WTC11 (cell line): Measurements from ENCODE around the gene PEAK1. TPM values are rescaled to one million over a fixed set of nuclear protein-coding genes. Genes with fewer than 3 reads are reported as not detected.

ENCODE experiments used
- ATAC-seq: fragments of 200-7000 bp; cut with Tn5 transposase; 2 replicates; pipeline ENCODE4 v1.10.0; 2021; ENCODE audit warnings: mild to moderate bottlenecking, moderate library complexity
- CTCF ChIA-PET: fragments of 300-600 bp; sonication (Branson Sonifier 250); formaldehyde crosslinking; loops from one replicate; lab custom pipeline; 2021; ENCODE audit warnings: antibody characterized with exemption; lab: Charles Lee
- POLR2A ChIA-PET: fragments of 350-600 bp; sonication (Branson Sonifier 250); formaldehyde crosslinking; loops from one replicate; lab custom pipeline; 2021; ENCODE audit warnings: antibody characterized with exemption; lab: Charles Lee
- DNase-seq: peaks from one replicate; pipeline ENCODE4 v3.0.0; 2021; ENCODE audit warnings: low spot score
- H3K27ac Mint-ChIP-seq: 2 replicates; pipeline ENCODE4 v1.8.0; 2021; ENCODE audit warnings: mixed read lengths
- H3K27me3 Mint-ChIP-seq: 2 replicates; pipeline ENCODE4 v1.8.0; 2021; ENCODE audit warnings: low read depth, mild to moderate bottlenecking, moderate library complexity, mixed read lengths
- H3K36me3 Mint-ChIP-seq: 2 replicates; pipeline ENCODE4 v1.8.0; 2021; ENCODE audit warnings: mixed read lengths
- H3K4me1 Mint-ChIP-seq: 2 replicates; pipeline ENCODE4 v1.8.0; 2022; ENCODE audit warnings: mixed read lengths
- H3K4me3 Mint-ChIP-seq: 2 replicates; pipeline ENCODE4 v1.8.0; 2021; ENCODE audit warnings: mild to moderate bottlenecking, moderate library complexity, mixed read lengths
- H3K9me3 Mint-ChIP-seq: 2 replicates; pipeline ENCODE4 v1.8.0; 2021; ENCODE audit warnings: mixed read lengths
- ATF6 ChIP-seq: sonication (generic); formaldehyde crosslinking; IDR thresholded peaks from 2 replicates; pipeline ENCODE4 v1.8.1; 2023; ENCODE audit warnings: mild to moderate bottlenecking, missing genetic modification reagents
- CBFB ChIP-seq: sonication (generic); formaldehyde crosslinking; IDR thresholded peaks from 2 replicates; pipeline ENCODE4 v1.8.1; 2022; ENCODE audit warnings: mild to moderate bottlenecking, low read depth, missing genetic modification reagents
- FOXK1 ChIP-seq: sonication (generic); formaldehyde crosslinking; IDR thresholded peaks from 2 replicates; pipeline ENCODE4 v1.8.0; 2022; ENCODE audit warnings: mild to moderate bottlenecking, moderate library complexity, missing genetic modification reagents
- GABPB1 ChIP-seq: sonication (generic); formaldehyde crosslinking; IDR thresholded peaks from 2 replicates; pipeline ENCODE4 v1.8.1; 2023; ENCODE audit warnings: mild to moderate bottlenecking, missing genetic modification reagents
- HMGA2 ChIP-seq: fragments of 250-450 bp; sonication (Bioruptor Pico); IDR thresholded peaks from 2 replicates; pipeline ENCODE4 v1.4.0; 2021; ENCODE audit warnings: mild to moderate bottlenecking, moderate library complexity
- NFYB ChIP-seq: sonication (generic); formaldehyde crosslinking; conservative IDR thresholded peaks from 2 replicates; pipeline ENCODE4 v1.8.0; 2022; ENCODE audit warnings: low read depth, missing genetic modification reagents
- SMAD3 ChIP-seq: sonication (generic); formaldehyde crosslinking; IDR thresholded peaks from 2 replicates; pipeline ENCODE4 v1.8.0; 2022; ENCODE audit warnings: missing genetic modification reagents, mild to moderate bottlenecking, borderline replicate concordance
- SOX15 ChIP-seq: fragments of 250-450 bp; sonication (Bioruptor Pico); IDR thresholded peaks from 2 replicates; pipeline ENCODE4 v1.9.0; 2021; ENCODE audit warnings: mild to moderate bottlenecking
- TEAD4 ChIP-seq: sonication (generic); formaldehyde crosslinking; IDR thresholded peaks from 2 replicates; pipeline ENCODE4 v1.8.0; 2022; ENCODE audit warnings: mild to moderate bottlenecking, missing genetic modification reagents
- ZBTB21 ChIP-seq: sonication (generic); formaldehyde crosslinking; IDR thresholded peaks from 2 replicates; pipeline ENCODE4 v1.8.1; 2023; ENCODE audit warnings: mild to moderate bottlenecking, missing genetic modification reagents, borderline replicate concordance
- ZNF121 ChIP-seq: sonication (generic); formaldehyde crosslinking; IDR thresholded peaks from 2 replicates; pipeline ENCODE4 v1.8.0; 2023; ENCODE audit warnings: missing genetic modification reagents
- ZNF138 ChIP-seq: sonication (generic); formaldehyde crosslinking; conservative IDR thresholded peaks from 2 replicates; pipeline ENCODE4 v1.8.1; 2022; ENCODE audit warnings: mild to moderate bottlenecking, moderate library complexity, missing genetic modification reagents
- ZNF416 ChIP-seq: fragments of 250-450 bp; sonication (Bioruptor Pico); IDR thresholded peaks from 2 replicates; pipeline ENCODE4 v1.9.0; 2021; ENCODE audit warnings: mild to moderate bottlenecking, inconsistent platforms
- ZNF532 ChIP-seq: fragments of 250-450 bp; sonication (Bioruptor Pico); IDR thresholded peaks from 2 replicates; pipeline ENCODE4 v1.9.0; 2021; ENCODE audit warnings: mild to moderate bottlenecking, borderline replicate concordance
- total RNA-seq: library from RNA; stranded (reverse); gene quantifications from 3 replicates; pipeline ENCODE4 v1.2.3, GENCODE V29; 2021
- TF ChIP-seq, protein P1 (sequence below): sonication (generic); formaldehyde crosslinking; IDR thresholded peaks from 2 replicates; pipeline ENCODE4 v1.8.1; 2022; ENCODE audit warnings: mild to moderate bottlenecking, moderate library complexity, missing genetic modification reagents
- TF ChIP-seq, protein P2 (sequence below): sonication (generic); formaldehyde crosslinking; IDR thresholded peaks from 2 replicates; pipeline ENCODE4 v1.8.1; 2022; ENCODE audit warnings: low read depth, mild to moderate bottlenecking, moderate library complexity, missing genetic modification reagents, borderline replicate concordance
- TF ChIP-seq, protein P3 (sequence below): fragments of 250-450 bp; sonication (Bioruptor Pico); IDR thresholded peaks from 2 replicates; pipeline ENCODE4 v1.8.0; 2021; ENCODE audit warnings: mild to moderate bottlenecking

PEAK1 gene
- total RNA-seq, 1 experiment from 2014 or later: 49.0 TPM

DNA sequence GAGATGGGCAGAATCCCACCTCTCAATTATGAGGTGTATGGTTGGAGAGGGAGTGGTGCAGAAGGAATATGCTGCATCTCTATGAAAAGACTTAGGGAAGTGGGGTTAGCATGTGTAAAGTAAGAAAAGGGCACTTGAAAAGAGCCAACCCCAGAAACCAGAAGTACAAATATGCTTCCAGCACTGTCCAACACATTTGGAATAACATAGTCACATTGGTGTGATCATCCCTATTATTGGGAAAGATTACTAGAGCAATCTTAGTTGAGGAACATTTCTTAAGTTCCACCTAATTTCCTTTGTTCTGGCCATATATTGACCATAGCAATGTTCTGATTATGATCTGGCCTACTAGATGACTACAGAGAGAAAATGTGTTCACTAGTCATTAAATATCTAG lies 35.0 kb upstream of the PEAK1 start:
- ATAC-seq (no peak), DNase-seq (no peak)
- peaks cover 14% of the 10 kb centered on the region for H3K4me1 Mint-ChIP-seq
- TF ChIP-seq ZNF121 (CRISPR knock-in tag) (no peak), ATF6 (CRISPR knock-in tag) (no peak), SOX15 (CRISPR knock-in tag) (no peak)
- TF ChIP-seq, protein P1, sequence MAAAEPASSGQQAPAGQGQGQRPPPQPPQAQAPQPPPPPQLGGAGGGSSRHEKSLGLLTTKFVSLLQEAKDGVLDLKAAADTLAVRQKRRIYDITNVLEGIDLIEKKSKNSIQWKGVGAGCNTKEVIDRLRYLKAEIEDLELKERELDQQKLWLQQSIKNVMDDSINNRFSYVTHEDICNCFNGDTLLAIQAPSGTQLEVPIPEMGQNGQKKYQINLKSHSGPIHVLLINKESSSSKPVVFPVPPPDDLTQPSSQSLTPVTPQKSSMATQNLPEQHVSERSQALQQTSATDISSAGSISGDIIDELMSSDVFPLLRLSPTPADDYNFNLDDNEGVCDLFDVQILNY (CRISPR knock-in tag): no peak
- H3K27ac Mint-ChIP-seq: no peak overlapping the region
- H3K9me3 Mint-ChIP-seq: peaks cover 7% of the 10 kb centered on the region
- H3K36me3 Mint-ChIP-seq: peaks cover 25% of the 10 kb centered on the region
- POLR2A ChIA-PET: interaction anchor here (0.5 kb wide), 1 partner anchor 1067 kb away, joined by 3 read pairs; no protein-coding TSS in a partner anchor
- CTCF ChIA-PET: no interaction called here
- no peak overlapping the region for H3K4me3 Mint-ChIP-seq
- no peaks in the 10 kb centered on the region for H3K27me3 Mint-ChIP-seq

- H3K4me3 Mint-ChIP-seq: no peak overlapping the region
- no peak for ATAC-seq
- ChIA-PET POLR2A (no interaction called here), CTCF (interaction anchor here (1.0 kb wide), 1 partner anchor 43 kb away, joined by 3 read pairs; no protein-coding TSS in a partner anchor)
- peaks cover 23% of the 10 kb centered on the region for H3K36me3 Mint-ChIP-seq
- H3K4me1 Mint-ChIP-seq: peaks cover 14% of the 10 kb centered on the region
- no peak for DNase-seq
- TF ChIP-seq CBFB (no peak), ZNF416 (CRISPR knock-in tag) (no peak), ZNF532 (CRISPR knock-in tag) (no peak), ATF6 (CRISPR knock-in tag) (no peak), FOXK1 (no peak), HMGA2 (CRISPR knock-in tag) (no peak), ZBTB21 (CRISPR knock-in tag) (no peak), NFYB (CRISPR knock-in tag) (no peak), TEAD4 (CRISPR knock-in tag) (no peak), GABPB1 (no peak), SMAD3 (CRISPR knock-in tag) (no peak), ZNF138 (CRISPR knock-in tag) (no peak)
- TF ChIP-seq, protein P2, sequence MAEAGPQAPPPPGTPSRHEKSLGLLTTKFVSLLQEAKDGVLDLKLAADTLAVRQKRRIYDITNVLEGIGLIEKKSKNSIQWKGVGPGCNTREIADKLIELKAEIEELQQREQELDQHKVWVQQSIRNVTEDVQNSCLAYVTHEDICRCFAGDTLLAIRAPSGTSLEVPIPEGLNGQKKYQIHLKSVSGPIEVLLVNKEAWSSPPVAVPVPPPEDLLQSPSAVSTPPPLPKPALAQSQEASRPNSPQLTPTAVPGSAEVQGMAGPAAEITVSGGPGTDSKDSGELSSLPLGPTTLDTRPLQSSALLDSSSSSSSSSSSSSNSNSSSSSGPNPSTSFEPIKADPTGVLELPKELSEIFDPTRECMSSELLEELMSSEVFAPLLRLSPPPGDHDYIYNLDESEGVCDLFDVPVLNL (CRISPR knock-in tag): no peak
- TF ChIP-seq, protein P3, sequence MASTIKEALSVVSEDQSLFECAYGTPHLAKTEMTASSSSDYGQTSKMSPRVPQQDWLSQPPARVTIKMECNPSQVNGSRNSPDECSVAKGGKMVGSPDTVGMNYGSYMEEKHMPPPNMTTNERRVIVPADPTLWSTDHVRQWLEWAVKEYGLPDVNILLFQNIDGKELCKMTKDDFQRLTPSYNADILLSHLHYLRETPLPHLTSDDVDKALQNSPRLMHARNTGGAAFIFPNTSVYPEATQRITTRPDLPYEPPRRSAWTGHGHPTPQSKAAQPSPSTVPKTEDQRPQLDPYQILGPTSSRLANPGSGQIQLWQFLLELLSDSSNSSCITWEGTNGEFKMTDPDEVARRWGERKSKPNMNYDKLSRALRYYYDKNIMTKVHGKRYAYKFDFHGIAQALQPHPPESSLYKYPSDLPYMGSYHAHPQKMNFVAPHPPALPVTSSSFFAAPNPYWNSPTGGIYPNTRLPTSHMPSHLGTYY (CRISPR knock-in tag): no peak
- TF ChIP-seq, all 79 proteins: peak for 0
- H3K9me3 Mint-ChIP-seq: peaks cover 7% of the 10 kb centered on the region
- H3K27me3 Mint-ChIP-seq: no peaks in the 10 kb centered on the region
- H3K27ac Mint-ChIP-seq: no peak overlapping the region
These were observed 34.4 kb upstream of the PEAK1 start for GRCh38 chr15:77454265-77454664.
